ENCODE data around the gene ZRANB3.
"Not testable (repeated sequence)": the region's sequence is repeated elsewhere in the genome, so short reads cannot be mapped to it uniquely, and the experiment has no call there.

The ZRANB3 gene

GRCh38 chr2:135320465-135321355, 210.3 kb downstream of the ZRANB3 start:
- DNase-seq (ENCODE audit: low read depth), result no peak

GRCh38 chr2:135318808-135319207, 212.2 kb downstream of the ZRANB3 start:
- DNase-seq (ENCODE audit: low read depth), result no peak

- no peak for DNase-seq (ENCODE audit: low read depth)
These were observed 213.6 kb downstream of the ZRANB3 start for GRCh38 chr2:135317375-135317774.

GRCh38 chr2:135311962-135312361, 219.1 kb downstream of the ZRANB3 start:
- DNase-seq (ENCODE audit: low read depth), result no peak

GRCh38 chr2:135311268-135311667, 219.8 kb downstream of the ZRANB3 start:
- DNase-seq (ENCODE audit: low read depth), result no peak

- no peak for DNase-seq (ENCODE audit: low read depth)
These were observed 226.3 kb downstream of the ZRANB3 start for GRCh38 chr2:135304694-135305093.

- no peak for DNase-seq (ENCODE audit: low read depth)
These were observed 231.3 kb downstream of the ZRANB3 start for GRCh38 chr2:135299658-135300244.

GRCh38 chr2:135299165-135299564, 231.9 kb downstream of the ZRANB3 start:
- DNase-seq (ENCODE audit: low read depth), result no peak

- not testable (repeated sequence) for DNase-seq (ENCODE audit: low read depth)
These were observed 243.9 kb downstream of the ZRANB3 start for GRCh38 chr2:135287121-135287520.

GRCh38 chr2:135285391-135285790, 245.6 kb downstream of the ZRANB3 start:
- no peak for DNase-seq (ENCODE audit: low read depth)

GRCh38 chr2:135281379-135281778, 249.6 kb downstream of the ZRANB3 start:
- DNase-seq (ENCODE audit: low read depth), result no peak

- DNase-seq (ENCODE audit: low read depth), result no peak
These were observed 251.8 kb downstream of the ZRANB3 start for GRCh38 chr2:135279209-135279608.

GRCh38 chr2:135276525-135276924, 254.5 kb downstream of the ZRANB3 start:
- DNase-seq (ENCODE audit: low read depth), result no peak

- DNase-seq (ENCODE audit: low read depth), result no peak
These were observed 260.0 kb downstream of the ZRANB3 start for GRCh38 chr2:135271006-135271405.

- DNase-seq (ENCODE audit: low read depth), result no peak
These were observed 265.0 kb downstream of the ZRANB3 start for GRCh38 chr2:135265960-135266490.

GRCh38 chr2:135259123-135259522, 271.9 kb downstream of the ZRANB3 start:
- no peak for DNase-seq (ENCODE audit: low read depth)

GRCh38 chr2:135258193-135258592, 272.8 kb downstream of the ZRANB3 start:
- DNase-seq (ENCODE audit: low read depth), result no peak

GRCh38 chr2:135257383-135258090, 273.5 kb downstream of the ZRANB3 start:
- DNase-seq (ENCODE audit: low read depth), result no peak

GRCh38 chr2:135256531-135257260, 274.3 kb downstream of the ZRANB3 start:
- no peak for DNase-seq (ENCODE audit: low read depth)

GRCh38 chr2:135255208-135255607, 275.8 kb downstream of the ZRANB3 start:
- DNase-seq (ENCODE audit: low read depth), result no peak

GRCh38 chr2:135252805-135253458, 278.1 kb downstream of the ZRANB3 start:
- no peak for DNase-seq (ENCODE audit: low read depth)

All from stimulated activated CD8-positive, alpha-beta memory T cell treated with anti-CD3 and anti-CD28 coated beads, Interleukin-15, amount 100 ng/mL, for 24 hours (primary cell).